ENCODE results near the gene VPREB3.

Gene VPREB3, protein sequence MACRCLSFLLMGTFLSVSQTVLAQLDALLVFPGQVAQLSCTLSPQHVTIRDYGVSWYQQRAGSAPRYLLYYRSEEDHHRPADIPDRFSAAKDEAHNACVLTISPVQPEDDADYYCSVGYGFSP

DNA sequence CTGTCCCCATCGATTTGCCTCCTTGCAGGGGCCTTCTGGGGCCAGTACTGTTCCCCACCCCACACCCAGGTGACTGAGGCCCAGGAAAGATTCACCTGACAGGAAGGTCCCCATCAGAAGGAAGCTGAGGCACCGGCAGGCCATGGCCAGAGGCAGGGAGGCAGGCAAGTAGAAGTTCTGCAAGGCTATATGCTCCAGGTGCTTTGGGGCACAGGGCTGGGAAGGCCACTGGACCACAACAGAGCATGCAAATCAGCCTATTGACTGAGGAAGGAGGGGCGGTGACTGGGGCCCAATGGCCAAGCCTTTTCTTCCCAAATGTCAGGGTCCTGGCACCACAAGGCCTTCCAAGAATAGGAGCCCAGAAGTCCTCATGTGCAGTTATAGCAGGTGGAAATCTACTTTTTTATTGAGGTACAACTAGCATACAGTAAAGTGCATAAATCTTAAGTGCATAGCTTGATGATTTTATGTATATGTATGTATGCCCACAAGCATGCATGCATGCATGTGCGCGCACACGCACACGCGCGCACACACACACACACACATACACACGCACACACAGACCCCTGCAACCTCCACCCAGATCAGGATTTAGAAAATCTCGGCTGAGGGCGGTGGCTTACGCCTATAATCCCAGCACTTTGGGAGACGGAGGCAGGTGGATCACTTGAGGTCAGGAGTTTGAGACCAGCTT lies at the start of gene VPREB3:
Gene VPREB3, minus strand, starts transcription at position 206 of the 700 bp plus-strand sequence. Its CDS starts 62 bp downstream, at position 144.
- no peak within 1 kb of the TSS for H3K4me2 ChIP-seq
- no peaks in the 10 kb centered on the region for H3K79me2 ChIP-seq (ENCODE audit: insufficient read depth, low read depth)
- peaks cover 16% of the 10 kb centered on the region for H3K4me1 ChIP-seq (ENCODE audit: low read depth, poor library complexity, severe bottlenecking)
- no peaks in the 10 kb centered on the region for H3K36me3 ChIP-seq (ENCODE audit: insufficient read depth)
- TF ChIP-seq, protein P1, sequence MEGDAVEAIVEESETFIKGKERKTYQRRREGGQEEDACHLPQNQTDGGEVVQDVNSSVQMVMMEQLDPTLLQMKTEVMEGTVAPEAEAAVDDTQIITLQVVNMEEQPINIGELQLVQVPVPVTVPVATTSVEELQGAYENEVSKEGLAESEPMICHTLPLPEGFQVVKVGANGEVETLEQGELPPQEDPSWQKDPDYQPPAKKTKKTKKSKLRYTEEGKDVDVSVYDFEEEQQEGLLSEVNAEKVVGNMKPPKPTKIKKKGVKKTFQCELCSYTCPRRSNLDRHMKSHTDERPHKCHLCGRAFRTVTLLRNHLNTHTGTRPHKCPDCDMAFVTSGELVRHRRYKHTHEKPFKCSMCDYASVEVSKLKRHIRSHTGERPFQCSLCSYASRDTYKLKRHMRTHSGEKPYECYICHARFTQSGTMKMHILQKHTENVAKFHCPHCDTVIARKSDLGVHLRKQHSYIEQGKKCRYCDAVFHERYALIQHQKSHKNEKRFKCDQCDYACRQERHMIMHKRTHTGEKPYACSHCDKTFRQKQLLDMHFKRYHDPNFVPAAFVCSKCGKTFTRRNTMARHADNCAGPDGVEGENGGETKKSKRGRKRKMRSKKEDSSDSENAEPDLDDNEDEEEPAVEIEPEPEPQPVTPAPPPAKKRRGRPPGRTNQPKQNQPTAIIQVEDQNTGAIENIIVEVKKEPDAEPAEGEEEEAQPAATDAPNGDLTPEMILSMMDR (conservative IDR thresholded peaks at IDR 0.05; ENCODE audit: low read depth, low read length), result no peak
- H3K9ac ChIP-seq, result no peak within 1 kb of the TSS
- no peak within 1 kb of the TSS for H2AFZ ChIP-seq (ENCODE audit: low read depth)
- no peaks in the 10 kb centered on the region for H4K20me1 ChIP-seq (ENCODE audit: insufficient read depth)
- no peaks in the 10 kb centered on the region for H3K27me3 ChIP-seq (ENCODE audit: insufficient read depth, low read depth)
- no peak within 1 kb of the TSS for H3K4me3 ChIP-seq (IDR thresholded peaks at IDR 0.05; ENCODE audit: insufficient read depth, low read depth, low read length)
- H3K27ac ChIP-seq, result no peak within 1 kb of the TSS

DNA sequence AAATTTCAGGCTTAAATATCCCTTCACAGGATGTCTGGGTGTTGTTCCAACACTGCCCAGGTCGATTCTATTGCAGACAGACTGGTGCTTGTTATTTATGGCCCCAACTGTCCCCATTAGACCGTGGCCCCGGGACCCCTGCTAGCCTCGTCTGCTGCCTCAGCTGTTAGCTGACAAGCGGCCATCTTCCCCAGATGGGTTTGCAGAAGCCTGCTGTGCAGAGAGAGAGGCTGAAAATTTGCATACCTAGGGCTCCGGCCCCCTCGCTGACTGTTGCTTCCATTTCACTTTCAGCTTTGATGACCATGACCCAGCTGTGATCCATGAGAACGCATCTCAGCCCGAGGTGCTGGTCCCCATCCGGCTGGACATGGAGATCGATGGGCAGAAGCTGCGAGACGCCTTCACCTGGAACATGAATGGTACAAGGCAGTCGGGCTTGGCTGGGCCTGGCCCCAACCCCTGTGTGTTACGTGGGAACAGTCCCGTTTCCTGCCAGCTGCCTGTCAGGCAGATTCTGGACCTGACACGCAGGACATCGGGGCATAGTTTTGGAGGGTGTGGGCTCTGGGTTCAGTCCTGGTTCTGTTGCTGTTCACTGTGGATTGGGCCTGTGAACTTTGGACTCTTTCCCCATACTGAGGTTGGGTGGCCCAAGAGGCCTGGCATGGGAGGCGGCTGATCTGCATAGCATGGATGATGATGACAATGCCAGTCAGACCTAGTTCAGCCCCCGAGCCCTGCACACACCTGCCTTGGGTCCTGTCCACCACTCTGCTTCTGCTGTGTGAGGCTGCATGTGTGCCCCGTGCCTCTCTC lies 49.0 kb upstream of the VPREB3 start:
- H3K79me2 ChIP-seq (ENCODE audit: insufficient read depth, low read depth), result no peaks in the 10 kb centered on the region
- peaks cover 11% of the 10 kb centered on the region for H3K4me1 ChIP-seq (ENCODE audit: low read depth, poor library complexity, severe bottlenecking)
- TF ChIP-seq, protein P1 (conservative IDR thresholded peaks at IDR 0.05; ENCODE audit: low read depth, low read length), result no peak
- H3K4me3 ChIP-seq (IDR thresholded peaks at IDR 0.05; ENCODE audit: insufficient read depth, low read depth, low read length), result no peak overlapping the region
- H3K27ac ChIP-seq, result no peak overlapping the region
- H3K4me2 ChIP-seq, result no peak overlapping the region
- H3K27me3 ChIP-seq (ENCODE audit: insufficient read depth, low read depth), result no peaks in the 10 kb centered on the region
- H4K20me1 ChIP-seq (ENCODE audit: insufficient read depth), result no peaks in the 10 kb centered on the region
- no peak overlapping the region for H2AFZ ChIP-seq (ENCODE audit: low read depth)
- H3K36me3 ChIP-seq (ENCODE audit: insufficient read depth), result no peaks in the 10 kb centered on the region
- H3K9ac ChIP-seq, result no peak overlapping the region

DNA sequence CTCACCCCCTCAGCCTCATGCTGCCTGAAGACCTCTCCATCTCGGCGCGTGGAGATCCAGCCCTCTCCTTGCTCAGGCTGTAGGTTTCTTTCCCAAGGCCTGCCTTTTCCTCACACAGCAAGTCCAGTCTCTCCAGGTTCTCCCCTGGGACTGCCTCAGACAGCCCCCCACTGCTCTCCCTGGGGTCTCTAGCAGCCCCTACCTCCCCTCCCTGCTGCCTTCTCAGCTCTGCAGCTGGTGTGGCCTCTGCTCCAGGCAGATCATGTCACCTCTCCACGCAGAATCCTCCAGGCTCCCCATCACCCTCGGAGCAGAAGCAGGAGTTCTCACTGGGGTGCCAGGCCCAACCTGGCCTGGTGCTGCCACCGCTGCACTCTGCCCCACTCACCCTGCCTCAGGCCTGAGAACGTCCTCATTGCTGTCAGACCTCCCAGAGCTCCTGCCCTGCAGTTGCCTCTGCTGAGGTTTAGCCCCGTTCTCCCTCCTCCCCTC lies 47.7 kb upstream of the VPREB3 start:
- H4K20me1 ChIP-seq (ENCODE audit: insufficient read depth), result no peaks in the 10 kb centered on the region
- no peak overlapping the region for H3K4me2 ChIP-seq
- no peak overlapping the region for H3K4me3 ChIP-seq (IDR thresholded peaks at IDR 0.05; ENCODE audit: insufficient read depth, low read depth, low read length)
- no peak overlapping the region for H3K9ac ChIP-seq
- H3K4me1 ChIP-seq (ENCODE audit: low read depth, poor library complexity, severe bottlenecking), result peaks cover 11% of the 10 kb centered on the region
- no peak overlapping the region for H3K27ac ChIP-seq
- H3K27me3 ChIP-seq (ENCODE audit: insufficient read depth, low read depth), result no peaks in the 10 kb centered on the region
- H2AFZ ChIP-seq (ENCODE audit: low read depth), result no peak overlapping the region
- TF ChIP-seq, protein P1 (conservative IDR thresholded peaks at IDR 0.05; ENCODE audit: low read depth, low read length), result no peak
- H3K36me3 ChIP-seq (ENCODE audit: insufficient read depth), result no peaks in the 10 kb centered on the region
- no peaks in the 10 kb centered on the region for H3K79me2 ChIP-seq (ENCODE audit: insufficient read depth, low read depth)

DNA sequence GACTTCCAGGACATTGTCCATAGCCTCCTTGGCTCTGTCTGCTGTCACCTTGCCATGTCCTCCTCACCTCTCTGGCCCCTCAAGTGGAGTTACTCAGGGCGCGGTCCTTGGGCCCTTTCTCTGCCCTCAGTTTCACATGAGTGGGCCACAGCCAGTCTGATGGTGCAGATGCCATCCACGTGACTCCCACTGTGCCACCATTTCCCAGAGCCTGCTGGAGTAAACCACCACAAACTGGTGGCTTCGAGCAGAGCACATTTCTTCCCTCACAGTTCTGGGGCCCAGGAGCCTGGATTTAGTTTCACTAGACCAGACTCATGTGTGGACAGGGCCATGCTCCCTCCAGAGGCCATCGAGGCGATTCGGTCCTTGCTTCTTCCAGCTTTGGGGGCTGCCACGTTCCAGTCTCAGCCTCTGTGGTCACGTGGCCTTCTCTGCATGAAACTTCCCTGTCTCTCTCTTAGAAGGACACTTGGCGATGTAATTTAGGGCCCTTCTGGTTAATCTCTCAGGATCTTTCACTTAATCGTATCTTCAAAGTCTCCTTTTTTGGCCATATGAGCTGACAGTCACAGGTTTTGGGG lies 47.1 kb upstream of the VPREB3 start:
- no peak overlapping the region for H3K4me2 ChIP-seq
- H4K20me1 ChIP-seq (ENCODE audit: insufficient read depth), result no peaks in the 10 kb centered on the region
- no peak overlapping the region for H2AFZ ChIP-seq (ENCODE audit: low read depth)
- TF ChIP-seq, protein P1 (conservative IDR thresholded peaks at IDR 0.05; ENCODE audit: low read depth, low read length), result no peak
- no peak overlapping the region for H3K4me3 ChIP-seq (IDR thresholded peaks at IDR 0.05; ENCODE audit: insufficient read depth, low read depth, low read length)
- no peaks in the 10 kb centered on the region for H3K27me3 ChIP-seq (ENCODE audit: insufficient read depth, low read depth)
- no peak overlapping the region for H3K27ac ChIP-seq
- H3K4me1 ChIP-seq (ENCODE audit: low read depth, poor library complexity, severe bottlenecking), result peaks cover 10% of the 10 kb centered on the region
- no peaks in the 10 kb centered on the region; the same call in 1 of the 2 replicates for H3K36me3 ChIP-seq (ENCODE audit: insufficient read depth)
- no peak overlapping the region for H3K9ac ChIP-seq
- no peaks in the 10 kb centered on the region for H3K79me2 ChIP-seq (ENCODE audit: insufficient read depth, low read depth)

All from KMS-11 (cell line).